ENCODE measurements around the gene PTPRN2. TPM values are rescaled to one million over a fixed set of nuclear protein-coding genes. Genes with fewer than 3 reads are reported as not detected.

PTPRN2 gene
- total and polyA plus RNA-seq, 2 donors (not counting 3 experiments of a cell fraction or from before 2014, with no cell fraction given) = 0.62 to 0.88 TPM

DNA sequence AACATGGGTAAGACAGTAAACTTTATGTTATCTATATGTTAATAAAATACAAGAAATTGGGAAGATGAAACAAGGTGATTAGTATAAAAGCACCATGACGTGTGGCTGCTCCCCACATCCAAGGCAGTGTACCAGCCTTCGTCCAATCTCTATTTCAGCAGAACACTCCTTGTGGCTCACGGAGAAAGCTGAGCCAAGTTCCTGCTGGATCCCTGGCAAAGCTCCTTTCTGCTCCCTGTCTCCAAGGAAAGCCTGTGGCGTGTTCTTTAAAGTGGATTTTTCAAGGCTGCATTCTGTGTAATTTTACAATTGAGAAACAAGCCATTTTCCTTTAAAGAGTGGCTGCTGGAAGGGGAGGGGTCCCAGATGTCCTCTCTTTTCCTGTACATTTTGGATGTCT lies 467.3 kb downstream of the PTPRN2 start:
- H3K9ac ChIP-seq (replicated peaks; ENCODE audit: extremely low read depth, insufficient read depth, low read length) = no peak overlapping the region
- no peaks in the 10 kb centered on the region for H3K4me1 ChIP-seq (ENCODE audit: control insufficient read depth, extremely low read depth, insufficient read depth, low read length)
- TF ChIP-seq MAX (IDR thresholded peaks at IDR 0.05; ENCODE audit: insufficient read depth, insufficient read length) (no peak), JUN (IDR thresholded peaks at IDR 0.05; ENCODE audit: borderline replicate concordance, insufficient read depth, insufficient read length, low read depth) (no peak), POLR2A (IDR thresholded peaks at IDR 0.05; ENCODE audit: low read depth, low read length) (no peak), FOS (IDR thresholded peaks at IDR 0.05; ENCODE audit: borderline replicate concordance, insufficient read depth, low read length) (no peak)
- H3K27ac ChIP-seq (ENCODE audit: insufficient read depth, low read depth, low read length) = no peak overlapping the region
- ChIA-PET CTCF (no interaction called here), POLR2A (no interaction called here)
- FAIRE-seq = no peak
- H2AFZ ChIP-seq (ENCODE audit: low read depth, low read length) = no peak overlapping the region
- intact Hi-C loops (cut with micrococcal nuclease) = no loop called here
- peaks cover 2% of the 10 kb centered on the region for H3K9me3 ChIP-seq (replicated peaks; ENCODE audit: control insufficient read depth, insufficient read depth, low read length)
- H3K4me2 ChIP-seq (ENCODE audit: insufficient read depth, low read length) = no peak overlapping the region
- H3K9me1 ChIP-seq (replicated peaks; ENCODE audit: control insufficient read depth, extremely low read depth, insufficient read depth, low read length) = no peaks in the 10 kb centered on the region
- H3K27me3 ChIP-seq (ENCODE audit: control insufficient read depth in 2 of 2, insufficient read depth in 2 of 2, low read length in 2 of 2) = no peaks in the 10 kb centered on the region
- H3K79me2 ChIP-seq (ENCODE audit: control insufficient read depth, insufficient read depth, low read length) = no peaks in the 10 kb centered on the region
- dilution Hi-C loops (cut with MboI; ENCODE audit: extremely low pct_ligation_motif_present, low sequenced_read_pairs) = no loop called here
- no peaks in the 10 kb centered on the region for H3K36me3 ChIP-seq (ENCODE audit: control insufficient read depth in 2 of 2, extremely low read depth in 1 of 2, insufficient read depth in 2 of 2, low read length in 2 of 2)
- no peak for DNase-seq (ENCODE audit: low read depth, low spot score)
- no TSS peak for BruUV-seq (replicated peaks)
- H4K20me1 ChIP-seq (replicated peaks; ENCODE audit: control insufficient read depth, extremely low read depth, insufficient read depth, low read length) = no peaks in the 10 kb centered on the region
- H3K4me3 ChIP-seq (replicated peaks in 1 of 3; ENCODE audit: insufficient read depth in 1 of 3, low read depth in 1 of 3, low read length in 3 of 3) = no peak overlapping the region

- no TSS peak for BruUV-seq (replicated peaks)
- FAIRE-seq (no peak), DNase-seq (ENCODE audit: low read depth, low spot score) (no peak)
- TF ChIP-seq POLR2AphosphoS5 (IDR thresholded peaks at IDR 0.05; ENCODE audit: insufficient read depth, low read depth, low read length) (no peak), POLR2A (IDR thresholded peaks at IDR 0.05; ENCODE audit: low read depth, low read length) (no peak), MAX (IDR thresholded peaks at IDR 0.05; ENCODE audit: insufficient read depth, insufficient read length) (no peak), JUN (IDR thresholded peaks at IDR 0.05; ENCODE audit: borderline replicate concordance, insufficient read depth, insufficient read length, low read depth) (no peak), EZH2 (IDR thresholded peaks at IDR 0.05; ENCODE audit: borderline replicate concordance, low read depth, low read length, severe bottlenecking) (no peak), FOS (IDR thresholded peaks at IDR 0.05; ENCODE audit: borderline replicate concordance, insufficient read depth, low read length) (no peak), MYC (IDR thresholded peaks at IDR 0.05; ENCODE audit: low read depth, low read length) (no peak), GATA2 (IDR thresholded peaks at IDR 0.05; ENCODE audit: insufficient read depth, insufficient read length, low read depth, low read length) (no peak)
- TF ChIP-seq, protein P1, sequence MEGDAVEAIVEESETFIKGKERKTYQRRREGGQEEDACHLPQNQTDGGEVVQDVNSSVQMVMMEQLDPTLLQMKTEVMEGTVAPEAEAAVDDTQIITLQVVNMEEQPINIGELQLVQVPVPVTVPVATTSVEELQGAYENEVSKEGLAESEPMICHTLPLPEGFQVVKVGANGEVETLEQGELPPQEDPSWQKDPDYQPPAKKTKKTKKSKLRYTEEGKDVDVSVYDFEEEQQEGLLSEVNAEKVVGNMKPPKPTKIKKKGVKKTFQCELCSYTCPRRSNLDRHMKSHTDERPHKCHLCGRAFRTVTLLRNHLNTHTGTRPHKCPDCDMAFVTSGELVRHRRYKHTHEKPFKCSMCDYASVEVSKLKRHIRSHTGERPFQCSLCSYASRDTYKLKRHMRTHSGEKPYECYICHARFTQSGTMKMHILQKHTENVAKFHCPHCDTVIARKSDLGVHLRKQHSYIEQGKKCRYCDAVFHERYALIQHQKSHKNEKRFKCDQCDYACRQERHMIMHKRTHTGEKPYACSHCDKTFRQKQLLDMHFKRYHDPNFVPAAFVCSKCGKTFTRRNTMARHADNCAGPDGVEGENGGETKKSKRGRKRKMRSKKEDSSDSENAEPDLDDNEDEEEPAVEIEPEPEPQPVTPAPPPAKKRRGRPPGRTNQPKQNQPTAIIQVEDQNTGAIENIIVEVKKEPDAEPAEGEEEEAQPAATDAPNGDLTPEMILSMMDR (IDR thresholded peaks at IDR 0.05; ENCODE audit: extremely low read depth in 1 of 2, insufficient read depth in 1 of 2, low read depth in 1 of 2, low read length in 2 of 2) = no peak
- ChIA-PET POLR2A (no interaction called here), CTCF (no interaction called here)
- H3K9me3 ChIP-seq (replicated peaks; ENCODE audit: control insufficient read depth, insufficient read depth, low read length) = peaks cover 13% of the 10 kb centered on the region
- H3K4me3 ChIP-seq (replicated peaks in 1 of 3; ENCODE audit: insufficient read depth in 1 of 3, low read depth in 1 of 3, low read length in 3 of 3) = no peak overlapping the region
- H2AFZ ChIP-seq (ENCODE audit: low read depth, low read length) = no peak overlapping the region
- H3K79me2 ChIP-seq (ENCODE audit: control insufficient read depth, insufficient read depth, low read length) = no peaks in the 10 kb centered on the region
- no peaks in the 10 kb centered on the region for H3K27me3 ChIP-seq (ENCODE audit: control insufficient read depth in 2 of 2, insufficient read depth in 2 of 2, low read length in 2 of 2)
- H3K9me1 ChIP-seq (replicated peaks; ENCODE audit: control insufficient read depth, extremely low read depth, insufficient read depth, low read length) = no peaks in the 10 kb centered on the region
- dilution Hi-C loops (cut with MboI; ENCODE audit: extremely low pct_ligation_motif_present, low sequenced_read_pairs) = no loop called here
- no peaks in the 10 kb centered on the region for H3K4me1 ChIP-seq (ENCODE audit: control insufficient read depth, extremely low read depth, insufficient read depth, low read length)
- H3K36me3 ChIP-seq (ENCODE audit: control insufficient read depth in 2 of 2, extremely low read depth in 1 of 2, insufficient read depth in 2 of 2, low read length in 2 of 2) = no peaks in the 10 kb centered on the region
- no peak overlapping the region for H3K9ac ChIP-seq (replicated peaks; ENCODE audit: extremely low read depth, insufficient read depth, low read length)
- intact Hi-C loops (cut with micrococcal nuclease) = no loop called here
- no peak overlapping the region for H3K27ac ChIP-seq (ENCODE audit: insufficient read depth, low read depth, low read length)
- H3K4me2 ChIP-seq (ENCODE audit: insufficient read depth, low read length) = no peak overlapping the region
- no peaks in the 10 kb centered on the region for H4K20me1 ChIP-seq (replicated peaks; ENCODE audit: control insufficient read depth, extremely low read depth, insufficient read depth, low read length)
These were observed 470.0 kb downstream of the PTPRN2 start for GRCh38 chr7:158117341-158118222.

Measured in endothelial cell of umbilical vein (primary cell).